AG04450 (cell line): Measurements from ENCODE around the gene HRH1. TPM values are rescaled to one million over a fixed set of nuclear protein-coding genes. Genes with fewer than 3 reads are reported as not detected.

ENCODE experiments used
- CTCF ChIA-PET: fragments of 300-600, 350-600 bp; formaldehyde crosslinking; extraction: SDS; loops from one replicate; lab custom pipeline; 2022; ENCODE audit warnings: antibody characterized with exemption, inconsistent platforms; lab: Charles Lee
- POLR2A ChIA-PET: fragments of 350-600 bp; formaldehyde crosslinking; extraction: SDS; loops from one replicate; lab custom pipeline; 2021; ENCODE audit warnings: antibody characterized with exemption, inconsistent platforms; lab: Yijun Ruan, JAX
- DNase-seq: peaks from one replicate; pipeline ENCODE4 v3.0.0-alpha.2; 2011; ENCODE audit warnings: low read depth, low spot score
- H3K27ac ChIP-seq: one replicate; pipeline ENCODE4 v1.5.1; 2012; ENCODE audit warnings: low read depth, low read length, control low read depth
- H3K27me3 ChIP-seq: one replicate; pipeline ENCODE4 v1.6.0; 2012; ENCODE audit warnings: low read length; ENCODE audit not compliant: control insufficient read depth, insufficient read depth
- H3K4me3 ChIP-seq: 2 replicates; pipeline ENCODE4 v1.5.1; 2011; ENCODE audit warnings: mild to moderate bottlenecking, low read depth, low read length, control low read depth
- H3K9me3 ChIP-seq: 2 replicates; pipeline ENCODE4 v1.5.1; 2012; ENCODE audit warnings: low read length; ENCODE audit not compliant: control insufficient read depth, insufficient read depth
- polyA plus RNA-seq: library from polyadenylated mRNA; depleted of rRNA; stranded (reverse); fragments of >200 nt; gene quantifications from 2 replicates; pipeline ENCODE4 v1.2.3, GENCODE V29; 2011
- TF ChIP-seq, protein P1 (sequence below): IDR thresholded peaks from 2 replicates; pipeline ENCODE4 v1.5.1; 2011; ENCODE audit warnings: low read depth, low read length, control low read depth, inconsistent platforms

The HRH1 gene
- polyA plus RNA-seq, 1 experiment, result 25.4 TPM

DNA sequence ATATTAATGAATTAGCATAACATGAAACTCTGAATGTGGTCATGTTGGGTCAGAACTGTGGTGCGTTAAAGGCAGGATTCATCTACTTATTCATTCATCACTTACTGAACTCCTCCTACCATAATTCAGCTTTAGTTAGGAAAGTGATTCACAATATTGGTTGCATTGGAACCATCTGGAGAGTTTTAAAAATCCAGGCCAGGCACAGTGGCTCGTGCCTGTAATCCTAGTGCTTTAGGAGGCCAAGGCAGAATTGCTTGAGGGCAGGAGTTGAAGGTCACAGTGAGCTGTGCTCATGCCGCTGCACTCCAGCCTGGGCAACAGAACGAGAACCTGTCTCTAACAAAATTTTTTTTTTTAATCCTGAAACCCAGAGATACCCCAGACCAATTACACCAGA, 73.7 kb downstream of the HRH1 start:
- Histone ChIP-seq H3K27ac (no peak overlapping the region), H3K9me3 (no peaks in the 10 kb centered on the region; the same call in 1 of the 2 replicates), H3K27me3 (no peaks in the 10 kb centered on the region), H3K4me3 (no peak overlapping the region)
- TF ChIP-seq, protein P1, sequence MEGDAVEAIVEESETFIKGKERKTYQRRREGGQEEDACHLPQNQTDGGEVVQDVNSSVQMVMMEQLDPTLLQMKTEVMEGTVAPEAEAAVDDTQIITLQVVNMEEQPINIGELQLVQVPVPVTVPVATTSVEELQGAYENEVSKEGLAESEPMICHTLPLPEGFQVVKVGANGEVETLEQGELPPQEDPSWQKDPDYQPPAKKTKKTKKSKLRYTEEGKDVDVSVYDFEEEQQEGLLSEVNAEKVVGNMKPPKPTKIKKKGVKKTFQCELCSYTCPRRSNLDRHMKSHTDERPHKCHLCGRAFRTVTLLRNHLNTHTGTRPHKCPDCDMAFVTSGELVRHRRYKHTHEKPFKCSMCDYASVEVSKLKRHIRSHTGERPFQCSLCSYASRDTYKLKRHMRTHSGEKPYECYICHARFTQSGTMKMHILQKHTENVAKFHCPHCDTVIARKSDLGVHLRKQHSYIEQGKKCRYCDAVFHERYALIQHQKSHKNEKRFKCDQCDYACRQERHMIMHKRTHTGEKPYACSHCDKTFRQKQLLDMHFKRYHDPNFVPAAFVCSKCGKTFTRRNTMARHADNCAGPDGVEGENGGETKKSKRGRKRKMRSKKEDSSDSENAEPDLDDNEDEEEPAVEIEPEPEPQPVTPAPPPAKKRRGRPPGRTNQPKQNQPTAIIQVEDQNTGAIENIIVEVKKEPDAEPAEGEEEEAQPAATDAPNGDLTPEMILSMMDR, result no peak
- POLR2A ChIA-PET, result no interaction called here
- CTCF ChIA-PET, result interaction anchor here (0.7 to 1.3 kb wide), 2 partner anchors 8 to 167 kb away, joined by 3 to 4 read pairs; no protein-coding TSS in a partner anchor
- DNase-seq, result no peak

DNA sequence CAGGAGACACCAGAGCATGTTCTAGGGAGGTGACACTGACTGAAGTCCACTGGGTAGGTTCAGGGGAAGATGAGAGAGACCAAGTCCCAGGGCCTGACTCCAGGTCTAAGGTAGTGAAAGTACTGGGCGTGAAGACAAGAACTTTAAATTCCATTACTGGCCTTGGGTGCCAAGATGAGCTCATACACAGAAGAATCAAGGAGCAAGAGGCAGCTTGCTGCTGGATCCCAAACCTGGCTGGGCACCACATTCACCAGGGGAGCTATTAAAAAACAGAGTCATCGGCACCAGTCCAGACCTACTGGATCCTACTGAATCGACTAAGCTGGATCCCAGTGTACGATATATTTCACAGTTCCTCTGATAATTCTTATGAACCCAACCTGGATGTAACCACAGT, 75.8 kb downstream of the HRH1 start:
- Histone ChIP-seq H3K27me3 (no peaks in the 10 kb centered on the region), H3K4me3 (no peak overlapping the region), H3K27ac (no peak overlapping the region), H3K9me3 (no peaks in the 10 kb centered on the region)
- CTCF ChIA-PET, result no interaction called here
- DNase-seq, result no peak
- TF ChIP-seq, protein P1, result no peak
- POLR2A ChIA-PET, result no interaction called here

DNA sequence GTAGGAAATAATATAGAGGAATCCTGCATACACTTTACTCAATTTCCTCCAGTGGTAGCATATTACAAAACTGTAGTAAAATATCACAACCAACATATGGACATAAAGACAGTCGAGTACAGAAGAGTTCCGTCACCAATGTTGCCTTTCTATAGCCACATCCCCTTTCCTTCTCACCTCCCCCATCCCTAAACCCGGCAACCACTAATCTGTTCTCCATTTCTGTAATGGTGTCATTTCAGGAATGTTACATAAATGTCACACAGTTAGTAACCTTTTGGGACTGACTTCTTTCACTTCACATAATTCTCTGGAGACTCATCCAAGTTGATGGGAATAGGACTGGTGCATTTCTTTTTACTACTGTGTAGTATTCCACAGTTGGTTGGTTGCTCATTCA, 76.5 kb downstream of the HRH1 start:
- CTCF ChIA-PET, result no interaction called here
- Histone ChIP-seq H3K4me3 (no peak overlapping the region), H3K27ac (no peak overlapping the region), H3K27me3 (no peaks in the 10 kb centered on the region), H3K9me3 (no peaks in the 10 kb centered on the region)
- TF ChIP-seq, protein P1, result no peak
- no peak for DNase-seq
- POLR2A ChIA-PET, result no interaction called here

DNA sequence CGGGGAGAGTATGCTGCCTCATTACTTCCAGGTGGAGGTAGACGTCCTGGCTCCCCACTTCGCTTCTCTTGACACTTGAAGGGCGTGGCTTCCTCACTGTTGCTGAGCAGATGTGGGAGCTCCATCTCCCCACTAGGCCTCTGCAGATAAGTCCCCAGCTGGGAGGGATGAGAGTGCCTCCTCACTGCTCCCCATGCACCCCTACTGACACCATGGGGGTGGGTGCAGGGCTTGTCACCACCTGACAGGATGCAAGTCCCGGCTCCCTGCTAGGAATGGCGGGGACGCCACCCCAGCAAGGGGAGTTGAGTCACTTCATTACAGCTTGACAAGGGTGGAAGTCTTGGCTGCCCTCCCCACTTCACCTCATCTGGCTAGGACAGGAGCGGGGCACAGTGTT, 81.1 kb downstream of the HRH1 start:
- H3K9me3 ChIP-seq, result peaks cover 5% of the 10 kb centered on the region
- CTCF ChIA-PET, result interaction anchor here (0.7 to 1.4 kb wide), 4 partner anchors 9 to 175 kb away, joined by 3 to 6 read pairs (median 4); no protein-coding TSS in a partner anchor
- TF ChIP-seq, protein P1, result no peak
- DNase-seq, result no peak
- H3K27me3 ChIP-seq, result no peaks in the 10 kb centered on the region
- H3K4me3 ChIP-seq, result no peak overlapping the region
- no peak overlapping the region for H3K27ac ChIP-seq
- POLR2A ChIA-PET, result no interaction called here

DNA sequence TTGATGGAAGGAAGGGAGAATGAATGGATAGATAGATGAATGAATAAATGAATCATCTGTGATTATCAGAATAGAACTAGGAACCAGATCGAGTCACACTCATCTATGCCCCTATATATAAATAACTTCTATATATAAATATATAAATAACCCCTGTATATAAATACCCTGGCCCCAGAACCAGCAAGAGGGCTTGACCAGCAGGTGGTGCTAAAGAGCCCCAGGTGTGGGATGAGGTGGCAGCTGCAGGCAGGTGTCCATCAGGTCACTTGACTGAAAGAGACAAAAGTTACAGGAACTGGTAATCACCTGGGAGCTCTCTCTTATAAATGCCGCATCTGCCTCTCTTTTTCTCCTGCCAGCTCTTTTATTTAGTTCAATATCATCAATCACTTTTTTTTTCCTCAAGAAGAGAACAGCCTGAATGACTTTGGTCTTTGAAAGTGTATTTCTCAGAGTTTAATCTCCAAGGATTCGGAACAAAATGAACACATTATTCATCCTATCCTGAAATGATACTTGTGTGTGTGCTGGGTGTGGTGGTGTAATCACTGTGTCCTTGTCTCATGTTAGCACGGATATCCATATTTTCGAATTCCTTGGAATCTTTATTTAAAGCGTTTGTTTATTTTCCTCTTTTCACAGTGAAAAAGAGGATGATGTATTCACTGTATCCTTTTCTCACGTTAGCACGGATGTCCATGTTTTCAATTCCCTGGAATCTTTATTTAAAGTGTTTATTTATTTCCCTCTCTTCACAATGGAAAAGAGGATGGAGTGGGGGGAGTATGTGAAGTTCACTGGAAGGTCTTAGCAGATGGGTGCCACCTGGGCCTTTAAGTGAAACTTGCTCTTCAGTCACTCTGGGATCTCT, 82.5 kb downstream of the HRH1 start:
- peak overlapping the region; percentile 92 for H3K27ac ChIP-seq
- ChIA-PET POLR2A (no interaction called here), CTCF (interaction anchor here (0.5 to 1.6 kb wide), 9 partner anchors 8 to 177 kb away, joined by 3 to 13 read pairs (median 4); no protein-coding TSS in a partner anchor)

More for the DNA sequence above, 82.5 kb downstream of the HRH1 start:
- H3K9me3 ChIP-seq, result peaks cover 12% of the 10 kb centered on the region
- TF ChIP-seq, protein P1, result peak; percentile 71
- peak; percentile 38 for DNase-seq
- H3K4me3 ChIP-seq, result no peak overlapping the region
- no peaks in the 10 kb centered on the region for H3K27me3 ChIP-seq
